Kidney (tissue), 14 donors: ENCODE results near the gene PDGFRB. TPM values are rescaled to one million over a fixed set of nuclear protein-coding genes. Genes with fewer than 3 reads are reported as not detected.

Source experiments
- DNase-seq, 5 donors: peaks; one replicate each; pipeline ENCODE4 v3.0.0-alpha.2; 2013 to 2020
- FAIRE-seq: peaks from 2 replicates; lab custom pipeline; 2012; peaks lifted over from hg19 to GRCh38; lab: Jason Lieb, UNC
- H3K27ac ChIP-seq, 2 donors: one replicate each; pipeline ENCODE4 v1.7.0; 2013; ENCODE audit warnings: low read depth in 2 of 2, low read length in 2 of 2, inconsistent platforms in 1 of 2
- H3K27me3 ChIP-seq: one replicate; pipeline ENCODE4 v1.7.1; 2013; ENCODE audit warnings: low read length, inconsistent platforms; ENCODE audit not compliant: control insufficient read depth, insufficient read depth
- H3K36me3 ChIP-seq, 3 donors: one replicate each; pipeline versions ENCODE4 v1.7.0 to v1.7.1; 2013; ENCODE audit warnings: low read length in 3 of 3, control low read depth in 1 of 3, inconsistent platforms in 1 of 3; ENCODE audit not compliant: insufficient read depth in 3 of 3, control insufficient read depth in 2 of 3
- H3K4me1 ChIP-seq, 3 donors: one replicate each; pipeline versions ENCODE4 v1.7.0 to v1.7.1; 2013; ENCODE audit warnings: low read length in 3 of 3, inconsistent platforms in 1 of 3, low read depth in 1 of 3; ENCODE audit not compliant: control insufficient read depth in 2 of 3, insufficient read depth in 2 of 3
- H3K4me3 ChIP-seq, 3 donors: one replicate each; pipeline versions ENCODE4 v1.7.0 to v1.8.1; 2013; ENCODE audit warnings: low read length in 3 of 3, control low read depth in 1 of 3, inconsistent platforms in 1 of 3
- H3K9ac ChIP-seq, 3 donors: one replicate each; pipeline versions ENCODE4 v1.7.0 to v1.7.1; 2013; ENCODE audit warnings: low read length in 3 of 3, control low read depth in 1 of 3, inconsistent platforms in 1 of 3
- H3K9me3 ChIP-seq, 3 donors: one replicate each; pipeline versions ENCODE4 v1.7.0 to v1.7.1; 2013; ENCODE audit warnings: low read length in 3 of 3, control low read depth in 1 of 3, inconsistent platforms in 1 of 3; ENCODE audit not compliant: control insufficient read depth in 2 of 3, insufficient read depth in 1 of 3
- CTCF ChIP-seq: IDR thresholded peaks from 3 replicates; pipeline ENCODE4 v1.5.1; 2012; ENCODE audit warnings: mild to moderate bottlenecking, moderate library complexity, borderline replicate concordance; ENCODE audit not compliant: insufficient read depth; ENCODE audit errors: extremely low read depth
- intact Hi-C: fragments of 100-400 bp; cut with DNase I; formaldehyde crosslinking; loops from one replicate; pipeline ENCODE4 v1.11.1; 2022
- polyA plus RNA-seq: library from polyadenylated mRNA; stranded (reverse); fragments of 350-450 nt; fragmentation: Illumina TruSeq; extraction: RNeasy Lipid Tissue Mini Kit (QIAGEN cat#74804); gene quantifications from one replicate; pipeline ENCODE4 v1.2.3, GENCODE V29; 2014; ENCODE audit warnings: low read depth, low replicate concordance; ENCODE audit not compliant: insufficient read depth
- total RNA-seq: library from RNA; stranded (reverse); fragmentation: NEBNext Ultra II Directional; extraction: Animal tissue kit (Norgen Biotek cat#: 25700); gene quantifications from one replicate; pipeline ENCODE4 v1.2.1, GENCODE V29; 2021
- donor health status: control.
- donor health status: control.
- donor health status: control.
- donor health status: control.
- donor health status: control.
- donor health status: DM: yes; HTN: yes; CAD: no.
- donor health status: Normal renal cell carcinoma (clear cell type).

Gene PDGFRB
- total and polyA plus RNA-seq, 2 donors from 2014 or later: 50.4 to 104 TPM

- intact Hi-C loops: no loop called here
- DNase-seq: peak in 2 of 5 donors; percentile 7 to 53
- FAIRE-seq: no peak
- Histone ChIP-seq H3K9ac (no peak overlapping the region), H3K36me3 (no peaks in the 10 kb centered on the region), H3K4me3 (no peak overlapping the region), H3K9me3 (no peaks in the 10 kb centered on the region), H3K4me1 (peaks cover 0 to 4% (median 0%) of the 10 kb centered on the region in 3 donors), H3K27me3 (no peaks in the 10 kb centered on the region), H3K27ac (no peak overlapping the region)
- TF ChIP-seq CTCF: no peak
These were observed 44.5 kb downstream of the PDGFRB start for GRCh38 chr5:150111122-150111521.

- intact Hi-C loops: no loop called here
- Histone ChIP-seq H3K36me3 (no peaks in the 10 kb centered on the region), H3K27me3 (no peaks in the 10 kb centered on the region), H3K9ac (no peak overlapping the region), H3K27ac (no peak overlapping the region), H3K4me1 (peaks cover 0 to 4% (median 0%) of the 10 kb centered on the region in 3 donors), H3K9me3 (no peaks in the 10 kb centered on the region), H3K4me3 (no peak overlapping the region)
- no peak for DNase-seq
- no peak for FAIRE-seq
- no peak for TF ChIP-seq CTCF
These were observed 45.7 kb downstream of the PDGFRB start for GRCh38 chr5:150109921-150110320.

GRCh38 chr5:150108711-150109514 is 46.7 kb downstream of the PDGFRB start:
- Histone ChIP-seq H3K9ac (no peak overlapping the region), H3K27me3 (no peaks in the 10 kb centered on the region), H3K9me3 (no peaks in the 10 kb centered on the region), H3K27ac (no peak overlapping the region), H3K4me3 (no peak overlapping the region), H3K36me3 (no peaks in the 10 kb centered on the region), H3K4me1 (peaks cover 0 to 4% (median 0%) of the 10 kb centered on the region in 3 donors)
- DNase-seq: peak in 1 of 5 donors; percentile 56
- no peak for TF ChIP-seq CTCF
- intact Hi-C loops: no loop called here
- FAIRE-seq: no peak
